HUES6 (cell line): Measurements from ENCODE around the gene EEF2.
A peak's percentile ranks its signal among the peaks of the same experiment; 100 is the strongest.
"Not testable (repeated sequence)": the region's sequence is repeated elsewhere in the genome, so short reads cannot be mapped to it uniquely, and the experiment has no call there.

ENCODE experiments used
- H3K27ac ChIP-seq: 2 replicates; pipeline ENCODE4 v1.7.0; 2013; ENCODE audit warnings: low read depth, mild to moderate bottlenecking, low read length, inconsistent platforms
- H3K27me3 ChIP-seq: 2 replicates; pipeline ENCODE4 v1.6.1; 2013; ENCODE audit warnings: low read length; ENCODE audit not compliant: control insufficient read depth, insufficient read depth
- H3K36me3 ChIP-seq: 2 replicates; pipeline ENCODE4 v1.6.1; 2013; ENCODE audit warnings: low read length; ENCODE audit not compliant: control insufficient read depth, insufficient read depth
- H3K4me1 ChIP-seq: 2 replicates; pipeline ENCODE4 v1.6.1; 2013; ENCODE audit warnings: low read length; ENCODE audit not compliant: control insufficient read depth, insufficient read depth
- H3K4me3 ChIP-seq: 2 replicates; pipeline ENCODE4 v1.5.1; 2013; ENCODE audit warnings: low read depth, low read length
- H3K9ac ChIP-seq: one replicate; pipeline ENCODE4 v1.6.1; 2013; ENCODE audit warnings: mild to moderate bottlenecking, low read length
- H3K9me3 ChIP-seq: 2 replicates; pipeline ENCODE4 v1.6.1; 2013; ENCODE audit warnings: low read depth, low read length; ENCODE audit not compliant: control insufficient read depth, insufficient read depth

EEF2 gene

GRCh38 chr19:3949997-3950859 is 35.0 kb downstream of the EEF2 start:
- Histone ChIP-seq H3K4me3 (no peak overlapping the region), H3K9me3 (no peaks in the 10 kb centered on the region), H3K4me1 (peaks cover 4% of the 10 kb centered on the region; the same call in 1 of the 2 replicates), H3K27me3 (no peaks in the 10 kb centered on the region), H3K9ac (no peak overlapping the region), H3K27ac (no peak overlapping the region), H3K36me3 (0 out of 2 replicates have a peak, but pooled peaks cover 8% of the 10 kb centered on the region)

GRCh38 chr19:3949294-3949693 is 36.0 kb downstream of the EEF2 start:
- no peak overlapping the region for H3K27ac ChIP-seq
- peaks cover 10% of the 10 kb centered on the region for H3K36me3 ChIP-seq
- H3K4me1 ChIP-seq, result peaks cover 4% of the 10 kb centered on the region; the same call in 1 of the 2 replicates
- H3K9ac ChIP-seq, result no peak overlapping the region
- H3K4me3 ChIP-seq, result no peak overlapping the region
- H3K27me3 ChIP-seq, result no peaks in the 10 kb centered on the region
- H3K9me3 ChIP-seq, result no peaks in the 10 kb centered on the region

- not testable (repeated sequence) for H3K27ac ChIP-seq, H3K9ac ChIP-seq, H3K27me3 ChIP-seq, H3K4me1 ChIP-seq, H3K9me3 ChIP-seq, H3K4me3 ChIP-seq
- peaks cover 21% of the 10 kb centered on the region for H3K36me3 ChIP-seq
Measured at GRCh38 chr19:3947316-3947933, 37.8 kb downstream of the EEF2 start.

- Histone ChIP-seq H3K9me3 (no peaks in the 10 kb centered on the region), H3K36me3 (peaks cover 30% of the 10 kb centered on the region), H3K9ac (no peak overlapping the region), H3K4me1 (no peaks in the 10 kb centered on the region; the same call in 1 of the 2 replicates), H3K27ac (no peak overlapping the region), H3K4me3 (no peak overlapping the region), H3K27me3 (no peaks in the 10 kb centered on the region)
Measured at GRCh38 chr19:3945838-3946237, 39.4 kb downstream of the EEF2 start.

DNA sequence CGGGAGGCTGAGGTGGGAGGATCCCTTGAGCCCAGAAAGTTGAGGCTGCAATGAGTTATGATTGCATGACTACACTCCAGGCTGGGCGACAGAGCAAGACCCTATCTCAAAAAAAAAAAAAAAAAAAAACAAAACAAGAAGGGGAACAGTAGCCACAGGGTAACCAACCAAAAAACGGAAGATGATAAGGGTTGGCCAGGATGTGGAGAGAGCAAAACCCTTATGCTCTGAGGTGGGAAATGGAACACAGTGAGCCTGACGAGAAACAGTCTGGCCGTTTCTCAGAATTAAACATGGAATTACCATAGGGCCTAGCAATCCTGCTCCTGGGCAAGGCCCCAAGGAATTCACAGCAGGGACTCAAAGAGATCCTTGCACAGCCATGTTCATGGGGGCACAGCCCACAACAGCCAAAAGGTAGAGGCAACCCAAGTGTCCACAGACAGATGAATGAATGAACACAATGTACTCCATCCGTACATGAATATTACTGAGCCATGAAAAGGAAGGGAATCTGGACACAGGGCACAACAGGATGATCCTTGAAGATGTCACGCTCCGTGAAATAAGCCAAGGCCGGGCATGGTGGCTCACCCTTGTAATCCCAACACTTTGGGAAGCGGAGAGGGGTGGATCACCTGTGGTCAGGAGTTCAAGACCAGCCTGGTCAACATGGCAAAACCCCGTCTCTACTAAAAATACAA is 41.1 kb downstream of the EEF2 start:
- no peak overlapping the region for H3K9ac ChIP-seq
- peaks cover 36% of the 10 kb centered on the region for H3K36me3 ChIP-seq

DNA sequence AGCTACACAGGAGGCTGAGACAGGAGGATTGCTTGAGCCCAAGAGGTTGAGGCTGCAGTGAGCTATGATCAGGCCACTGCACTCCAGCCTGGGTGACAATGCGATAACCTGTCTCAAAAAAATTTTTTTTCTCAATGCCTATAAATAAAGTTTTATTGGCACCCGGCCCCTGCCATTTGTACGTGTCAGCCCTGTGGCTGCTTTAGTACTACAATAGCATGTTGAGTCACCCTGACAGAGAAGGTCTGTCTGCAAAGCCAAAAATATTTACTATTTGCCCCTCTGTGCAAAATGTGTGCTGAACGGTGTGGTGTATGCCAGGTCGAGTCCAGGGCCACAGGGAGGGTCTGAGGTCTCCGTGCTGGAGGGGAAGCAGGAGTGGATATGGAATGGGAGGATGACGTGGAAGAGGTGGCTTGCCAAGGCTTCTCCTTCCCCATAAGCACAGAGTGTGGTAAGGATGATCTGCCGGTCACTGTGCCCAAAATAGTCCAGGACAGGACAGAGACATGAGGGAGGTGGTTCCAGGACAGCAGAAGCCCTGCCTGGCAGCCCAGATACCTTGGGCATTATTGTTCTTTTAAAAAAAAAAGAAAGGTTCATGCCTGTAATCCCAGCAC is 42.4 kb downstream of the EEF2 start:
- H3K9ac ChIP-seq, result no peak overlapping the region
- no peak overlapping the region for H3K27ac ChIP-seq
- H3K27me3 ChIP-seq, result no peaks in the 10 kb centered on the region
- peaks cover 40% of the 10 kb centered on the region for H3K36me3 ChIP-seq
- no peaks in the 10 kb centered on the region for H3K4me1 ChIP-seq
- no peak overlapping the region for H3K4me3 ChIP-seq
- H3K9me3 ChIP-seq, result no peaks in the 10 kb centered on the region

More for the DNA sequence above, 41.1 kb downstream of the EEF2 start:
- H3K27ac ChIP-seq, result no peak overlapping the region
- no peak overlapping the region for H3K4me3 ChIP-seq
- H3K4me1 ChIP-seq, result no peaks in the 10 kb centered on the region
- no peaks in the 10 kb centered on the region for H3K27me3 ChIP-seq
- H3K9me3 ChIP-seq, result no peaks in the 10 kb centered on the region

- peaks cover 31% of the 10 kb centered on the region for H3K36me3 ChIP-seq
- H3K27ac ChIP-seq, H3K27me3 ChIP-seq, H3K4me1 ChIP-seq, H3K9ac ChIP-seq, H3K9me3 ChIP-seq, H3K4me3 ChIP-seq: not testable (repeated sequence)
Measured at GRCh38 chr19:3938300-3938950, 46.8 kb downstream of the EEF2 start.

GRCh38 chr19:3936506-3937442 is 48.5 kb downstream of the EEF2 start:
- Histone ChIP-seq H3K27ac (no peak overlapping the region), H3K4me3 (no peak overlapping the region), H3K9me3 (no peaks in the 10 kb centered on the region), H3K27me3 (peaks cover 9% of the 10 kb centered on the region; the same call in 1 of the 2 replicates), H3K4me1 (no peaks in the 10 kb centered on the region), H3K9ac (no peak overlapping the region), H3K36me3 (peaks cover 19% of the 10 kb centered on the region; the same call in 1 of the 2 replicates)

DNA sequence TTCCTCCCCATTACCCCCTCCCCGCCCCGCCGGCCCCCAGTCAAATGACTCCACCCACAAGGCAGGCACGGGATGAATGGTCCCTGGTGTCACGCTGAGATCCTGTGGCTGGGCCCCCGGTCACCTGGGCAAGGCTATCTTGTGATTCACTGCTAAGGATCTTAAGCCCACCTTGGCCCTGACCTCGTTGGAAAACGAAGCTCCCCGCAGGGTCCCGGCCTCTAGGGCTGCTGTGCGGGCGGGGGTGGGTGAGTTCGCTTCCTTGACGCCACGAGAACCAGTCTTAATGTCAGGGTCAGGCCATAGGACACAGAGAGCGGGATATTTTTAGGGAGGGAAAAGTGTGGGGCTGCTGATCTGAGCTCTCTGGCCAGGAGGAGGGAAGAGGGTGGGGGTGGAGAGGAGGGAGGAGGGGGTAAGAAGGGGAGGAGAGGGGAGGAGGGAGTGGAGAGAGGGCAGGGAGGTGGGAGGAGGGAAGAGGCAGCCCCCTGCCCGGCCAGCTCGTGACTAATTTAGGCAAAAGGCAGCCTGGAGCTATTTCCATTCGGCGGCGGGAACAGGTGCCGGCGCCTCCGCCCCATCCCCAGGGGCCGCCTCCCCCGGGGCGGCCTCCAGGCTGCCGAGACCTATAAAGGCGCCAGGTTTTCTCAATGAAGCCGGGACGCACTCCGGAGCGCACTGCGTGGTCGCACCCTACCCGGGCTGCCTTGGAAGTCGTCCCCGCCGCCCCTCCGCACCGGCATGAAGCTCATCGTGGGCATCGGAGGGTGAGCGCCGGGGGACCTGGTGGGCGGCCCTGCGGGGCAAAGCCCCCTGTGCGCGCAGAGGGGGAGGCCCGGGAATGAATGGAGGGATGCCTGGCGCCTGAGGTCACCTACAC is 52.1 kb downstream of the EEF2 start, which contains the start of gene NMRK2:
Gene NMRK2 (plus strand): TSS at position 139 of the 880 bp plus-strand sequence. CDS start 603 bp downstream, at position 742.
- no peaks in the 10 kb centered on the region for H3K4me1 ChIP-seq

More for the DNA sequence above, 52.1 kb downstream of the EEF2 start, which contains the start of gene NMRK2:
- Histone ChIP-seq H3K36me3 (peaks cover 7% of the 10 kb centered on the region; the same call in 1 of the 2 replicates), H3K9me3 (no peaks in the 10 kb centered on the region), H3K27ac (peak within 1 kb of the TSS; percentile 75), H3K27me3 (peaks cover 9% of the 10 kb centered on the region; the same call in 1 of the 2 replicates), H3K9ac (peak within 1 kb of the TSS; percentile 83), H3K4me3 (peak within 1 kb of the TSS; percentile 74)
